Upper lobe of left lung (tissue), 6 donors: Measurements from ENCODE around the gene CCDC85B. TPM values are rescaled to one million over a fixed set of nuclear protein-coding genes. Genes with fewer than 3 reads are reported as not detected.
A peak's percentile ranks its signal among the peaks of the same experiment; 100 is the strongest.

Experiments used
- ATAC-seq, 2 donors: fragments of 200-7000 bp; cut with Tn5 transposase; one replicate each; pipeline ENCODE4 v1.9.1; 2022; ENCODE audit warnings: mild to moderate bottlenecking in 2 of 2, moderate library complexity in 2 of 2; ENCODE audit not compliant: low FRiP score in 2 of 2
- DNase-seq, 2 donors: peaks; one replicate each; pipeline ENCODE4 v3.0.0-alpha.2; 2019 to 2020
- H3K27ac ChIP-seq, 4 donors: fragments of 200-600 bp; sonication (generic); one replicate each; pipeline ENCODE4 v1.5.1; 2016 to 2019
- H3K27me3 ChIP-seq, 4 donors: fragments of 200-600 bp; sonication (generic); one replicate each; pipeline ENCODE4 v1.5.1; 2017 to 2019
- H3K36me3 ChIP-seq, 4 donors: fragments of 200-600 bp; sonication (generic); one replicate each; pipeline ENCODE4 v1.5.1; 2016 to 2019
- H3K4me1 ChIP-seq, 4 donors: fragments of 200-600 bp; sonication (generic); one replicate each; pipeline ENCODE4 v1.5.1; 2018 to 2019
- H3K4me3 ChIP-seq, 4 donors: fragments of 200-600 bp; sonication (generic); one replicate each; pipeline ENCODE4 v1.5.1; 2017 to 2019; ENCODE audit warnings: mild to moderate bottlenecking in 2 of 4, moderate library complexity in 1 of 4
- H3K9me3 ChIP-seq, 4 donors: fragments of 200-600 bp; sonication (generic); one replicate each; pipeline ENCODE4 v1.5.1; 2018 to 2019
- EP300 ChIP-seq, 4 donors: sonication (generic); formaldehyde crosslinking; IDR thresholded peaks; one replicate each; pipeline ENCODE4 v1.5.1; 2017; ENCODE audit warnings: antibody characterized with exemption in 4 of 4, control low read depth in 2 of 4
- POLR2A ChIP-seq, 4 donors: fragments of 450-650 bp; IDR thresholded peaks; one replicate each; pipeline ENCODE4 v1.5.1; 2016 to 2017; ENCODE audit warnings: antibody characterized with exemption in 4 of 4, mild to moderate bottlenecking in 2 of 4
- POLR2AphosphoS5 ChIP-seq, 2 donors: sonication (generic); formaldehyde crosslinking; IDR thresholded peaks; one replicate each; pipeline ENCODE4 v1.5.1; 2017; ENCODE audit warnings: antibody characterized with exemption in 2 of 2
- WGBS, 2 donors: methylation state at CpG; one replicate each; pipeline ENCODE4 v1.1.5; 2017 to 2018; 5-methylcytosine and 5-hydroxymethylcytosine counted together
- total RNA-seq, 6 donors: library from RNA; depleted of rRNA in 4 of 6; stranded (reverse); fragments of >200 nt in 4 of 6; gene quantifications; one replicate each; pipeline versions ENCODE4 v1.1.0 to v1.2.1, GENCODE V29; 2016 to 2021
- TF ChIP-seq, protein P1 (sequence below), 6 experiments: fragments of 450-650 bp in 4 of 6; fragments of 200-600 bp in 2 of 6; sonication (generic) in 2 of 6; IDR thresholded peaks; one replicate each; pipeline ENCODE4 v1.5.1; 2016 to 2019; ENCODE audit warnings: antibody characterized with exemption in 6 of 6
- donor health status: DM: no; HTN: no; CAD: no; lungs with moderate emphysema.
- donor health status: DM: no; HTN: yes; CAD: no; lungs with severe emphysema.

Gene CCDC85B
- total RNA-seq, 6 donors from 2014 or later = 19.9 to 69.7 (median 37.2) TPM

DNA sequence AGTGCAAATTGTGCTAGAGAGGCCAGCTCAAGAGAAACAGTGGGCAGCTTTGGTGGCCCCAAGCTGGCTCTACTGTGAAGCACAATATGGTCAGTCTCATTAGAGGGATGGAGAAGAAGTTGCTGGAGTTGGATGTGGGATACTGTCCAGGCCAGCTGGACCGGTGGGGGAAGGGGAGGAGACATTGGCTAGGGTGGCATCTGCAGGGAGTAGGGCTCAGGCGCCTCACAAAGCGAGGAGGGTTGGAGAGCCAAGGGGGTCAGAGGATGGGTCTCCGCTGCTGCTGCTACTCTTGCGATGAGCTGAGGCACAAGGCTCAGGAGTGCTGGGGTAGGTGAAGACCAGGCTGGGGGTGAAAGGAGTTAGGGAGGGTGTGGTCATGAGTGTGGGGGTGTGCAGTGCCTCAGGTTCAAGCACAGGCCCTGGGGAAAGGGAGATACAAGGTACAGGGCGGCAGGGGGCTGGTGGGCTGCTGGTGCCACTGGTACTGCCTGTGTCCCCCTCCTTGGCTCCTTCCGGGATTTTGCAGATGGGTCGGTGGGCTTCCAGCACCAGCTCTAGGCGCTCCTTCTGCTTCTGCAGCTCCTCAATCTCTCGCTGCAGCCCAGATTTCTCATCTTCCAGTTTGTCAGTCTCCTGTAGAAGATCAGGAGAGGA is 2.3 kb downstream of the CCDC85B start:
- no peak for DNase-seq
- no peak for ATAC-seq
- peak overlapping the region; percentile 94 to 98 (median 94) for H3K27ac ChIP-seq
- no peaks in the 10 kb centered on the region for H3K36me3 ChIP-seq
- H3K27me3 ChIP-seq = no peaks in the 10 kb centered on the region
- no peak for TF ChIP-seq POLR2AphosphoS5 (IDR thresholded peaks at IDR 0.05)
- TF ChIP-seq, protein P1, sequence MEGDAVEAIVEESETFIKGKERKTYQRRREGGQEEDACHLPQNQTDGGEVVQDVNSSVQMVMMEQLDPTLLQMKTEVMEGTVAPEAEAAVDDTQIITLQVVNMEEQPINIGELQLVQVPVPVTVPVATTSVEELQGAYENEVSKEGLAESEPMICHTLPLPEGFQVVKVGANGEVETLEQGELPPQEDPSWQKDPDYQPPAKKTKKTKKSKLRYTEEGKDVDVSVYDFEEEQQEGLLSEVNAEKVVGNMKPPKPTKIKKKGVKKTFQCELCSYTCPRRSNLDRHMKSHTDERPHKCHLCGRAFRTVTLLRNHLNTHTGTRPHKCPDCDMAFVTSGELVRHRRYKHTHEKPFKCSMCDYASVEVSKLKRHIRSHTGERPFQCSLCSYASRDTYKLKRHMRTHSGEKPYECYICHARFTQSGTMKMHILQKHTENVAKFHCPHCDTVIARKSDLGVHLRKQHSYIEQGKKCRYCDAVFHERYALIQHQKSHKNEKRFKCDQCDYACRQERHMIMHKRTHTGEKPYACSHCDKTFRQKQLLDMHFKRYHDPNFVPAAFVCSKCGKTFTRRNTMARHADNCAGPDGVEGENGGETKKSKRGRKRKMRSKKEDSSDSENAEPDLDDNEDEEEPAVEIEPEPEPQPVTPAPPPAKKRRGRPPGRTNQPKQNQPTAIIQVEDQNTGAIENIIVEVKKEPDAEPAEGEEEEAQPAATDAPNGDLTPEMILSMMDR (IDR thresholded peaks at IDR 0.05) = no peak
- no peak for TF ChIP-seq POLR2A (IDR thresholded peaks at IDR 0.05)
- TF ChIP-seq EP300 (IDR thresholded peaks at IDR 0.05) = no peak
- H3K4me3 ChIP-seq = peak overlapping the region in 3 of 4 donors; percentile 71 to 86 (median 82)
- 67 to 75% methylated on average over 9 to 10 of the region's 10 CpGs for WGBS, 2 donors
- H3K4me1 ChIP-seq = peaks cover 44 to 60% (median 54%) of the 10 kb centered on the region in 4 donors
- H3K9me3 ChIP-seq = no peaks in the 10 kb centered on the region

DNA sequence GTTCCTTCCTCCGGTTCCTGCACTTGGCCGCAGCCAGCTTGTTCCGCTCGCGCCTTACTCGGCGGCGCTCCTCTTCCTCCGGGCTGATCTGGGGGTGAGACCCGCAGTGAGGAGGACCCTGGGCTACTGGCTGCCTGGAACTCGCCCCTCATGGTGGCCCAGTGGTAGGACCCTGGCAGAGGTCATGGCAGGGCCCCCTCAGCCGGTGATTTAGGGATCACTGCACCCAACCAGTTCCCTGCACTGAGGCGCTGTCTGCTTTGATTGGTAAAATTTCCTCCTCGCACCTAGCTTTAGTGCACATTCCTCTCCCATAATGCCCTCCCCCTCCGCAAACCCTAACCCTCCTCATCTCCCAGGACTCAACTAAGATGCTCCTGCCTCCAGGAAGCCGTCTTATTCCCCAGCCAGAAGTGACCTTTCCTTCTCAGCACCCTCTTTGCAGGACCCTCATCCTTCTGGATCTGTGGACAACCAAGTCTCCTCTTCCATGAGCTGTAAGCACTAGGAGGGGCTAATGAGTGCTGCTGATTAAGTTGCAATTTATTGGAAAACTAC is 3.6 kb downstream of the CCDC85B start:
- TF ChIP-seq POLR2A (IDR thresholded peaks at IDR 0.05) (peak in 1 of 4 donors; percentile 20), POLR2AphosphoS5 (IDR thresholded peaks at IDR 0.05) (peak; percentile 60 to 66), EP300 (IDR thresholded peaks at IDR 0.05) (no peak)
- TF ChIP-seq, protein P1 (IDR thresholded peaks at IDR 0.05) = peak in 1 of 6 experiments; percentile 6
- Histone ChIP-seq H3K27ac (peak overlapping the region; percentile 94 to 98 (median 94)), H3K4me3 (peak overlapping the region in 3 of 4 donors; percentile 11 to 71 (median 34)), H3K4me1 (peaks cover 39 to 56% (median 48%) of the 10 kb centered on the region in 4 donors), H3K9me3 (no peaks in the 10 kb centered on the region), H3K27me3 (no peaks in the 10 kb centered on the region), H3K36me3 (no peaks in the 10 kb centered on the region)
- WGBS, 2 donors = 48 to 60% methylated on average over 4 to 12 of the region's 16 CpGs
- ATAC-seq = no peak
- peak; percentile 74 to 83 for DNase-seq

DNA sequence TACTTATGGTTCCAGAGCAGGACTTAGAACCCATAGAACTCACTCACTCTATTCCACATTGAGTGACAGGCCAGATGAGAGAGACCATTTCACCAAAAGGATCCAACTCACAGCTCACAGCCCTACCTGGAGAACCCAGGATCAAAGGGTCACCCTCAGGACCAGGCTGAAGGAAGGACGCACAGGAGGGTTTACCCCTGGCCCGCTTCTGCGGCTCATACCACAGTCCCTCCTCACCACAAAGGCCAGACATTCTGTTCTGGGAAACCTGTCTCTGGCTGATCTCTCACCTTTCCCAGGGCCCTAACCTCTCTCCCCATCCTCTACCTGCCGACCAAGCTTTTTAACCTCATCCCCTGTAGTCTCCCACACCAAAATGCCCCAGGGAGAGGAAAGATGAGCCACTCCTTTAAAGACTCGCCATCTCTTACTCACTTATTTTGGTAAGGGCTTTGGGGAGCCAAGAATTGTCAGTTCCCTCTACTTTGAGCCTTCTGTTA is 5.1 kb downstream of the CCDC85B start:
- WGBS, 2 donors = 96 to 97% methylated on average over 5 of the region's 5 CpGs
- H3K9me3 ChIP-seq = no peaks in the 10 kb centered on the region
- DNase-seq = no peak
- TF ChIP-seq POLR2AphosphoS5 (IDR thresholded peaks at IDR 0.05) (no peak), EP300 (IDR thresholded peaks at IDR 0.05) (no peak)
- no peaks in the 10 kb centered on the region for H3K36me3 ChIP-seq
- no peak for ATAC-seq
- peak overlapping the region in 1 of 4 donors; percentile 67 for H3K27ac ChIP-seq
- peaks cover 40 to 58% (median 49%) of the 10 kb centered on the region in 4 donors for H3K4me1 ChIP-seq
- no peak overlapping the region for H3K4me3 ChIP-seq
- peaks cover 0 to 3% (median 0%) of the 10 kb centered on the region in 4 donors for H3K27me3 ChIP-seq

DNA sequence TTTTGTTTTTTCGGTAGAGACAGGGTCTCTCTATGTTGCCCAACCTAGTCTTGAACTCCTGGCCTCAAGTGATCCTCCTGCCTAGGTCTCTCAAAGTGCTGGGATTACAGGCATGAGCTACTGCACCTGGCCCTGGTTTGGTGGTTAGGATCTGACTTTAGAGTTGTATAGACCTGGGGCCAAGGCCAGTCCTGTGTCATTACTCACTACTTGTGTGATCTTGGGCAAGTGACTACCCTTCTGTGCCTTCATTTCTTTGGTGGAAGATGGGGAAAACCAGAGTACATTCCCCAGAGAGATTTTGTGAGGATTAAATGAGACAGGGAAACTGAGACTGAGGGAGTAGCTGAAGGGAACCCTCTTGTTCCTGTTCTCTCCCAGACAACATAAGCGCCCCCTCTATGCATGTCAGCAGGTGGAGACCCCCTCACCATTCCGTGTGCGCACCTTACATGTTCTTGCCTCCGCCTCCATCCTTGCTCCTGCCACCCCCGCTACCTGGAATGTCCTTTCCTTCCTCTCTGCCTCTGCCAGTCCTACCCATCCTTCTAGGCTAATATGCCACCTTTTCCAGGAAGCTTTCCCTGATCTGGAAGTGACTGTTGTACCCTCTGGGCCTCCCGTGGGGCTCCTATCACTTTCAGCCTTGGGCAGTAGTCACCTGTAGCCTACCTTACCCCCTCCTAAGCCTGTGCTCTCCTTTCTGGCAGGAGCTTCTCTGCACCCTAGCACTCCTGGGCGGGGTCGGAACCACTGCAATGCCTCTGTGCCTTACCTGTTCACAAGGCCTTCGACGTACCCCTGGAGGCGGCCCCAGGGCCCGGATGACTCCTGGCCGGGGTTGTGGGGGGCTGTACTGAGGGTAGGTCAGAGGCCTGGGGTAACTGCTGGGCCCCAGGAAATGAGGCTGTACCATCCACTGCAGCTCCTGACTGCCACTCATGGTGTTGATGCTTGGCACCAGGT is 5.8 kb downstream of the CCDC85B start:
- no peak for ATAC-seq
- H3K27me3 ChIP-seq = peaks cover 0 to 3% (median 0%) of the 10 kb centered on the region in 4 donors
- H3K36me3 ChIP-seq = no peaks in the 10 kb centered on the region
- 91% methylated on average over 9 to 14 of the region's 14 CpGs for WGBS, 2 donors
- no peaks in the 10 kb centered on the region for H3K9me3 ChIP-seq
- no peak for DNase-seq
- peaks cover 43 to 55% (median 49%) of the 10 kb centered on the region in 4 donors for H3K4me1 ChIP-seq
- H3K4me3 ChIP-seq = no peak overlapping the region
- no peak overlapping the region for H3K27ac ChIP-seq
- no peak for TF ChIP-seq POLR2AphosphoS5 (IDR thresholded peaks at IDR 0.05)
- TF ChIP-seq, protein P1 (IDR thresholded peaks at IDR 0.05) = no peak
